ENCODE measurements around the gene PDHX.
"Not testable (repeated sequence)": the region's sequence is repeated elsewhere in the genome, so short reads cannot be mapped to it uniquely, and the experiment has no call there.

PDHX gene

DNA sequence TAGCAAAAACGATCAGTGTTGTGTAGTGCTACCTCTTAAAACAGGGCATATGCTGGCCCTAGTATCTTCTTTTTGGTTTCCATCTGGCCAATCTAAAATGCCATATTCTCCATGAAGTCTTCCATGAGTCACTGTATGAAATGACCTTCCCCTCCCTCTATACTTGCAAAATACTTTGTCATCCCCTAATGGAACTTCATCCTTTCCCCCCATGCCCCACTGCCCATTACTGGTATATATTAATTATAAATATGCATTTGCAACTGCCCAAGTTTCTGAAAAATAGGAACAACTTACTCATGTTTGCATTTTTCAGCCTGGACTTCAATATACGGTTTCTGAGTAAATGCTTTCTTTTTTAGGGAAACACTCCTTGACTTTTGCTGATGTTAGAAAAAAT, 4.7 kb upstream of the PDHX start:
- no peak for DNase-seq (ENCODE audit: low read depth in 2 of 2)

- not testable (repeated sequence) for DNase-seq (ENCODE audit: low read depth in 2 of 2)
Measured at GRCh38 chr11:34913556-34913955, 2.9 kb upstream of the PDHX start.

GRCh38 chr11:34915136-34916014, 1.0 kb upstream of the PDHX start:
- DNase-seq (ENCODE audit: low read depth in 2 of 2), result no peak

- no peak for DNase-seq (ENCODE audit: low read depth in 2 of 2)
Measured at GRCh38 chr11:34916843-34917770, 689 bp downstream of the PDHX start.

- DNase-seq (ENCODE audit: low read depth in 2 of 2), result no peak
Measured at GRCh38 chr11:34921156-34921555, 4.7 kb downstream of the PDHX start.

DNA sequence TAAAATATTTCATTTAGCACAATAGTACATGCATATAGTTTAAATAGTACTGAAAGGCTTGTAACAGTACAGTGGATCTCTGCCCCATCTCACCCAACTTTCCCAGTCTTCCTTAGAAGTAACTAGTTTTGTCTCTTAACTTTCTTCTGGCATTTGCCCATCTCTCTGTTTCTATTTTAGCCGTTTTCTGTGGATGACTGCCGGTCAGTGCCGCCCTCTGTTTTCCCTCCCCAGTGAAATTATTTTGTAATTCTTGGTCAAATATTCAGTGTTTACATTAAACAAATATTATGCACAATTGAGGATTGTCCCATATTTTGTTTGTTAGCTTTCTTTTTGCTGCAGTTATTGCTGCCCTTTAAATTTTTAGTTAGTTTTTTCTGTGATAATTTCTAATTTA, 8.3 kb downstream of the PDHX start:
- DNase-seq (ENCODE audit: low read depth in 2 of 2), result no peak

- no peak for DNase-seq (ENCODE audit: low read depth in 2 of 2)
Measured at GRCh38 chr11:34926101-34926830, 9.8 kb downstream of the PDHX start.

- no peak for DNase-seq (ENCODE audit: low read depth in 2 of 2)
Measured at GRCh38 chr11:34926831-34927132, 10.4 kb downstream of the PDHX start.

- DNase-seq (ENCODE audit: low read depth in 2 of 2), result no peak
Measured at GRCh38 chr11:34928268-34928959, 12.0 kb downstream of the PDHX start.

GRCh38 chr11:34928960-34929680, 12.7 kb downstream of the PDHX start:
- DNase-seq (ENCODE audit: low read depth in 2 of 2), result no peak

DNA sequence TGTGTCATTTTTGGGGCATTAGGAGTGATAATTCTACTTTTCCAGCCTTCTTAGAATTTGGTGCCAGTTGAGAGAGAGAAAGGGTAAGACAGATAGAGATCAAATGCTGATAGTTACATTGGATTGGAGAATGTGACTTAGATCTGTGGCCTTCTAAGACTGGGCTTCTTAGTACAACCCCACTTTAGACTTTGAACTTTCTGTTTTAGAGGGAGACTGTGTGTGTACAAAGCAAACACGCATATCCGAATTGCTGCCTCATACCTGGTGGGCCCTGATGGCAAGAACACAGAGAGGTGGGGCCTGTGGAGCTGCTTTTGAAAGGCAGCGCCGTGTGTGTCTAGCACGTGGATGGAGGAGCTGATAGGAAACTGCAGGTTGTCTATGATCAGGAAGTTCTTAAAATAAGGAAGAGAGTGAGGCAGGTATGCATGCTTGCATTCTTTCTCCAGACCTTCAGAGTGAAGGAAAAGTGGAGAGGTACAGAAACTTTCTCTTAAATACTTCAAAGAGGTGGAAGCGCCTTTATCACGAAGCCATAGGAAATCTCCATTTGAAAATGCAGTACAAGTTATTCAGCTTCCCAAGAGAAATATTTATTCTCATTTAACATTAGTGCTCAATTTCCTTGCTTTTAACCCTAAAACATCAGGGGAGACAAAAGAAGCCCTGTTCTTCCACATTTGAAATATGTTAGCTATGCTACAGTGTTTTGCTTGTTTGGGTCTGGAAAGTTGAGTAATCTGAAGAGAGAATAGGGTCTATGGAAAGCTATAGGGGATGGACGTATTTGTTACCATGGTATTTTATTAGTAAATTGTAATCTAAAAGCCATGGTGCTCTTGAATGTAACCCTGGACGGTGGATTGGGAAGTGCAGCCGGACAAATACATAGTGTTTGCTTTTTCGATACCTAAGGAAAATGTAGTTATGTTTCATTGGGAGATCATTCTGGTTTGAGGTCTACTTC, 13.7 kb downstream of the PDHX start:
- DNase-seq (ENCODE audit: low read depth in 2 of 2), result no peak

- no peak for DNase-seq (ENCODE audit: low read depth in 2 of 2)
Measured at GRCh38 chr11:34936945-34937629, 20.7 kb downstream of the PDHX start.

DNA sequence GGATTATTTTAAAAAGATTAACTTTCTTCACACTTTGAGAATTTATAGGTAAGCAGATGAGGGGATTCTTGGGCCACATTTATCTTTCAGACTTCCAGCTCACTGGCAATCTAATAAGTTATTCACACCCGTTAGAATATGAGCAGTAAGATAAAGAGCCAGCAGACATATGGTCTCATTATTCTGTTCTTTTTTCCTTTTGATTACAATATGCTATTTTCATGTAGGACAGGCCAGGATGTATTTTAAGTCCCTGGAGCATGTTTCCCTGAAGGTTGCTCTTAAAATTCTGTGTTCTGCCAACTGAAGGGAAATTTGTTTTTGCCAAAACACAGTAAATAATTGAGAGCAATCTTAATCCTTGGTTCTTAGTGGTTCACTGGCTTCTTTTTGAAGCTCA, 22.2 kb downstream of the PDHX start:
- DNase-seq (ENCODE audit: low read depth in 2 of 2), result no peak

DNA sequence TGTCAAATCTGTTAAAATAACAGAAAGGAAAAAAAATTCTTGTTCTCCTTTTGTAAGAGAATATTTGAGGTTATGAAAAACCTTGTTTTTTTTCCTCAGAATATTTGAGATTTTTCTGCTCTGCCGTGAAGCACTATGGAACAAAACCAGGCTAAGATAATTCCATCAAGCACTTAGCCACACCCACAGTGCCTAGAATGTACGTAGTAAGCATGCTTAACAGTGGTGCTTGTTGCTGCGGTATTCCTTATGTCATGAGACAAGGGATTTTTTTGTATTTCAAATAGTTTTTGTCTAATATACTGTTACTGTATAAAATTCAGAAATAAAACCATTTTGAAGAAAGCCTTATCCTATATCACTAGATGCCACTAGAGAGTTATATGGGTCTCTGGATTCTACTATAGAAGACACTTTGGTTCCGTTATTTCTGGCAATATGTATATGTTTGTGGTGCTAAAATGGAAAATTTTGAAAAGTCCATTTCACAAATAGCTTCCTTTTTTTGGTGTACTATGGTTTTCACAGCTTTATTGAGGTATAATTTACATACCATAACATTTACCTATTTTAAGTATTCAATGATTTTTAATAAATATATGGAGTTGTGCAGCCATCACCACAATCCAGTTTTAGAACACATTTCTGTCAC, 23.7 kb downstream of the PDHX start:
- no peak for DNase-seq (ENCODE audit: low read depth in 2 of 2)

DNA sequence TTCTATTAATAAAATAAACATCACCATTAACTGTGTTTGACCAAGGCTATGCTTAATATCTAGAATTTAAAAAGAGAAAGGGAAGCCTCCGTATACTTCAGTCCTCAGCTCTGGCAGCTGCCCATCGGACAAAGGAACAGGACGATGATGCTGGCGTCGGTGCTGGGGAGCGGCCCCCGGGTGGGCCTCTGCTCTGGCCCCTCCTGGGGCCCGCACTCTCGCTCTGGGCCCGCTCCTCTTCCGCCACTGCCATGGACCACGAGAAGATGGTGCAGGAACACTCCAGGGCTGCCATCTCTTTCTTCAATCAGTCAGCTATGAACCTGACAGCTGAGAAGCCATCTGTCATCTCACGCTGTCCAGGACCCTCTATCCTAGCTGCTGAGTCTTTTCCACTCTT, 25.3 kb downstream of the PDHX start:
- no peak for DNase-seq (ENCODE audit: low read depth in 2 of 2)

DNA sequence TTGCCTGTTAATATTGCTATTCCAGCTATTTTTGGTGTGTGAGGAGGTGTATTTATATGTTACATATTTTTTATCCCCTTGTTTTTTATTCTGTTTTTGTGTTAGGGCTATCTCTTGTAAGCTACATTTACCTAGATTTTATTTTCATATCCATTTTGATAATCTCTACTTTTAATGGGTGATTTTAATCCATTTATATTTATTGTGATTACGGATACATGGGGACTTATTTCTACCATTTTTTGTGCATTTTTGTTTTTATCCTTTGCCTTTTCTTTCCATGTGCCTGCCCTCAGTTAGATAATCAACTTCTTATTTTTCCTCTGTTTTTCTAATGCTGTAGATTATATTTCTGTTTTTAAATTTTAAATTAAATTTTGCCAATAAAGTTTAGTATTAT, 28.3 kb downstream of the PDHX start:
- no peak for DNase-seq (ENCODE audit: low read depth in 2 of 2)

DNA sequence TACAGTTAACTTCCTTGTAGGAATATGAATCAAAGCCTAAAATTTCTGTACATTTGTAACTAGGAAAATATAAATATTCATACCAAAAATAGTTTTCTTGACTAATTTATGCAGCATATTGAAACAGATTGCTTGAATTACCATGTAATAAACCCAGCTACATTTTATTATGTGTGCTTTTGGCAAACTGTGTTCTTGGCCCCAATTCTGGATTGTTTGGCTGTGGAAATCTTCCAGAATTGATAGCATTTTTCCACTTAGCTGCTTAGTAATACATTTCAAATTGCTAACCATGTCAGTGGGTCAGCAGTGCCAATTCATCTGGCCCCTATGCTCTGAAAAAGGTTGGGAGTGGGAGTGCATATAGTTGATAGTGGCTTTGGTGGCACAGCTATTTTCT, 32.3 kb downstream of the PDHX start:
- DNase-seq (ENCODE audit: low read depth in 2 of 2), result no peak

DNA sequence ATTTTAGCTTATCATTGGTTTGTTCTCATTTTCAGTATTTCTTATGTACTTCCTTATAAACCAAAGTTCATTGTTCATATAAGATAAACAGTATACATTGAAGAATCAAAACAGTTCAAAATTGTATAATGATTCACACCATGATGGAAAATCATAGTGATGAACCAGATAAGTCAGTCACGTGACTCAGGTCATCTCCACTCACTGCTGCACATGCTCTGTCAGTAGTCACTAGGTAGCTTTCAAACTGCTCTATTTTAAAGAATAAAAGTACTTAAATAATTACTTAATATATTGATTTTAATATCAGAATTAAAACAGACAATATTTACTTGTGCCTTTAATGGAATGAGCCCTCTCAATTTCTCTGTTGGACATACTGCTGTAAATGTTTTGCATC, 37.5 kb downstream of the PDHX start:
- DNase-seq (ENCODE audit: low read depth in 2 of 2), result no peak

DNA sequence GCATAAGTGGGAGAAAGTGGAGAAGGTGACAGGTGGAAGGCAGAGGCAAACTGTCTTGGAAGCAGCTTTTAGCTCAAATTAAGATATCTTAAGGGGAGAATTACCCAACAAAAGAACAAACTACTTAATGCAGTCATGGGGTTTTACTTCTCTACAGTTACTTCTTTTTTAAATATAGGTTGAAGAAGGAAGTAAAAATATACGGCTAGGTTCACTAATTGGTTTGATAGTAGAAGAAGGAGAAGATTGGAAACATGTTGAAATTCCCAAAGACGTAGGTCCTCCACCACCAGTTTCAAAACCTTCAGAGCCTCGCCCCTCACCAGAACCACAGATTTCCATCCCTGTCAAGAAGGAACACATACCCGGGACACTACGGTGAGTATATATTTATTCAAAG, 40.8 kb downstream of the PDHX start:
- no peak for DNase-seq (ENCODE audit: low read depth in 2 of 2)
